Naive thymus-derived CD4-positive, alpha-beta T cell (primary cell): Measurements from ENCODE around the gene TENM4. TPM values are rescaled to one million over a fixed set of nuclear protein-coding genes. Genes with fewer than 3 reads are reported as not detected.

Experiments used
- ATAC-seq: fragments of 150-1000 bp; cut with Tn5 transposase; 2 replicates; pipeline ENCODE4 v1.10.0; 2021; ENCODE audit warnings: mild to moderate bottlenecking, moderate library complexity
- CTCF ChIA-PET: fragments of 350-600 bp; sonication (Branson Sonifier 250); formaldehyde crosslinking; loops from one replicate; lab custom pipeline; 2021; ENCODE audit warnings: antibody characterized with exemption; lab: Charles Lee
- POLR2A ChIA-PET: fragments of 350-600 bp; sonication (Branson Sonifier 250); formaldehyde crosslinking; loops from one replicate; lab custom pipeline; 2021; ENCODE audit warnings: antibody characterized with exemption, inconsistent platforms; lab: Charles Lee
- DNase-seq, 9 donors: peaks; one replicate each; pipeline versions ENCODE4 v3.0.0 to v3.0.0-alpha.2; 2020 to 2022; ENCODE audit warnings: mixed read lengths in 1 of 9
- H3K27ac ChIP-seq: one replicate; pipeline ENCODE4 v1.7.0; 2013; ENCODE audit warnings: mild to moderate bottlenecking, low read depth, low read length, moderate library complexity
- H3K27me3 ChIP-seq, 2 donors: one replicate each; pipeline ENCODE4 v1.7.0; 2013; ENCODE audit warnings: low read length in 2 of 2, mild to moderate bottlenecking in 2 of 2, moderate library complexity in 2 of 2; ENCODE audit not compliant: control insufficient read depth in 2 of 2, insufficient read depth in 2 of 2
- H3K36me3 ChIP-seq, 3 experiments: 1 replicate in 2 of 3; 2 replicates in 1 of 3; pipeline ENCODE4 v1.7.0; 2013; ENCODE audit warnings: low read length in 3 of 3, mild to moderate bottlenecking in 3 of 3, moderate library complexity in 1 of 3; ENCODE audit not compliant: insufficient read depth in 3 of 3, control insufficient read depth in 2 of 3
- H3K4me1 ChIP-seq, 2 donors: one replicate each; pipeline ENCODE4 v1.7.0; 2013; ENCODE audit warnings: low read length in 2 of 2, mild to moderate bottlenecking in 2 of 2, moderate library complexity in 1 of 2; ENCODE audit not compliant: control insufficient read depth in 2 of 2, insufficient read depth in 2 of 2
- H3K4me3 ChIP-seq: 2 replicates; pipeline ENCODE4 v1.7.0; 2013; ENCODE audit warnings: mild to moderate bottlenecking, low read length
- H3K9me3 ChIP-seq, 3 experiments: 1 replicate in 2 of 3; 2 replicates in 1 of 3; pipeline ENCODE4 v1.7.0; 2013; ENCODE audit warnings: low read length in 3 of 3; ENCODE audit not compliant: control insufficient read depth in 2 of 3
- H3K27ac Mint-ChIP-seq, 9 donors: one replicate each; pipeline ENCODE4 v1.8.0; 2020 to 2022; ENCODE audit warnings: mixed read lengths in 9 of 9, mild to moderate bottlenecking in 8 of 9, moderate library complexity in 5 of 9, inconsistent platforms in 2 of 9
- H3K27me3 Mint-ChIP-seq, 5 donors: one replicate each; pipeline ENCODE4 v1.8.0; 2021 to 2022; ENCODE audit warnings: mixed read lengths in 5 of 5, mild to moderate bottlenecking in 1 of 5
- H3K36me3 Mint-ChIP-seq, 5 donors: one replicate each; pipeline ENCODE4 v1.8.0; 2020 to 2022; ENCODE audit warnings: mixed read lengths in 5 of 5, mild to moderate bottlenecking in 3 of 5, inconsistent platforms in 1 of 5
- H3K4me1 Mint-ChIP-seq, 7 donors: one replicate each; pipeline ENCODE4 v1.8.0; 2020 to 2022; ENCODE audit warnings: mixed read lengths in 7 of 7, mild to moderate bottlenecking in 3 of 7, inconsistent platforms in 1 of 7
- H3K4me3 Mint-ChIP-seq, 10 donors: one replicate each; pipeline ENCODE4 v1.8.0; 2020 to 2022; ENCODE audit warnings: mild to moderate bottlenecking in 10 of 10, mixed read lengths in 10 of 10, moderate library complexity in 6 of 10, inconsistent platforms in 2 of 10
- H3K9me3 Mint-ChIP-seq, 11 donors: one replicate each; pipeline ENCODE4 v1.8.0; 2020 to 2022; ENCODE audit warnings: mixed read lengths in 11 of 11, mild to moderate bottlenecking in 4 of 11, inconsistent platforms in 1 of 11, moderate library complexity in 1 of 11
- intact Hi-C, 2 donors: fragments of 100-400 bp; cut with micrococcal nuclease; formaldehyde crosslinking; loops; one replicate each; pipeline ENCODE4 v1.15.1; 2023
- polyA plus RNA-seq, 2 donors: library from polyadenylated mRNA; unstranded; fragments of 300-500 nt; fragmentation: Illumina TruSeq; gene quantifications; one replicate each; pipeline ENCODE4 v1.2.3, GENCODE V29; 2021
- total RNA-seq, 6 experiments: library from RNA in 5 of 6; stranded (reverse) in 5 of 6; gene quantifications; 1 replicate in 5 of 6; 2 replicates in 1 of 6; pipeline ENCODE4 v1.2.3 and lab custom pipeline; 2021 to 2026

Gene TENM4
- total and polyA plus RNA-seq, 7 experiments from 2014 or later: 0.32 to 0.47 TPM; not detected in 5

DNA sequence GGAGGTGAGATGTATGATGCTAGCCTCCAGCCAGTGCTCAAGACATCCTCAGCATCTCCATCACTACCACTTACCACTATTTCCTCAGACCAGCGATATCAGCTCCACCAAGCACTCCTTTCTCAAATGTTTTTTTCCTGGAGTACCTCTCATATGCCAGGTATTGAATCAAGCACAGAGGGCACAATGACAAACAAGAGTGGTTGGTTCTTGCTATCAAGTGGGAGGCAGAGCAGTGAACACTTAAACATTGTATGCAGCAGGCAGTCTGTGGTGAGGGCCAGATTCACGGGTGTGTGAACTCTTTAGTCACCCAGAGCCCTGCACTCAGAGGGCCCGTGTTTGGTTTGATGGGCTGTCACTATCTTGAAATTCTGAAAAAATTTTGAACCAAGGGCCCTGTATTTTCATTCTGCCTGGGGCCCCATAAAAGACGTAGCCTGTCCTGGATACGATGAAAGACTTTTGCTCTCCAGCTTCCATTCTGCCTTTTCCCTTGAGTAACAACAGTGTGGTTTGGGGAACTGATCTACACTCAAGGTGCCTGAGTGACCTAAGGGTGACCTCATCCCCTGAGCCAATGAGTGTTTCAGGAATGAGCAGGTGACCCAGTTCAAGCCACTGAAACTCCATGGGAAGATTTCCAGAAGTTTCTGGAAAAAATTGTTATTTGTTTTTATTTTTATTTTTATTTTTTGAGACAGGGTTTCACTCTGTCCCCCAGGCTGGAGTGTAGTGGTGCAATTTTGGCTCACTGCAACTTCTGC, 517.8 kb downstream of the TENM4 start:
- Histone ChIP-seq H3K4me3 (no peak overlapping the region), H3K27me3 (no peaks in the 10 kb centered on the region), H3K4me1 (no peaks in the 10 kb centered on the region), H3K27ac (no peak overlapping the region), H3K9me3 (no peaks in the 10 kb centered on the region), H3K36me3 (no peaks in the 10 kb centered on the region)
- CTCF ChIA-PET: no interaction called here
- Mint-ChIP-seq H3K27ac (no peak overlapping the region), H3K9me3 (no peaks in the 10 kb centered on the region), H3K27me3 (peaks cover 4 to 27% (median 10%) of the 10 kb centered on the region in 5 donors), H3K4me3 (no peak overlapping the region), H3K4me1 (no peaks in the 10 kb centered on the region), H3K36me3 (no peaks in the 10 kb centered on the region)
- DNase-seq (no peak), ATAC-seq (peak; percentile 34)
- intact Hi-C loops: no loop called here
- POLR2A ChIA-PET: no interaction called here

DNA sequence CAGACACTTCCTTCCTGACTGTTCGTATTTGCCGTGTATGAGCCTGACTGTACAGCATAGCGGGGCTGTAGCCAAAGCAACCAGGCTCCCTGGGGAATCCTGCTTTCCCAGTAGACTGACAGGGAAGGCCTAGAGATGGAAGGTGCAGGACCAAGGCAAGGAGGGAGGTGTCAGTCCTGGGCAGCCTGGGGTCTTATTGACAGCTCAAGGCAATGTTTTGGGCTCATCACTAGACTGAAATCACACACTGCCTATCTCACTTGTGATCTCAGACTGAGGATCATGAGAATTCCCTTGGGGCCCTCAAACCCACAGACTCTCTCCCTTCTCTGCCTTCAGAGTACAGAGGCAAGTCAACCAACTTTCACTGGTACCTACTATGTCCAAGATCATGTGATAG, 519.3 kb downstream of the TENM4 start:
- Histone ChIP-seq H3K4me3 (no peak overlapping the region), H3K9me3 (no peaks in the 10 kb centered on the region), H3K27ac (no peak overlapping the region), H3K4me1 (no peaks in the 10 kb centered on the region), H3K36me3 (no peaks in the 10 kb centered on the region), H3K27me3 (no peaks in the 10 kb centered on the region)
- DNase-seq (no peak), ATAC-seq (no peak)
- Mint-ChIP-seq H3K4me1 (no peaks in the 10 kb centered on the region), H3K27me3 (peaks cover 0 to 27% (median 9%) of the 10 kb centered on the region in 5 donors), H3K4me3 (no peak overlapping the region), H3K9me3 (no peaks in the 10 kb centered on the region), H3K27ac (no peak overlapping the region), H3K36me3 (no peaks in the 10 kb centered on the region)
- ChIA-PET CTCF (no interaction called here), POLR2A (no interaction called here)
- intact Hi-C loops: no loop called here

DNA sequence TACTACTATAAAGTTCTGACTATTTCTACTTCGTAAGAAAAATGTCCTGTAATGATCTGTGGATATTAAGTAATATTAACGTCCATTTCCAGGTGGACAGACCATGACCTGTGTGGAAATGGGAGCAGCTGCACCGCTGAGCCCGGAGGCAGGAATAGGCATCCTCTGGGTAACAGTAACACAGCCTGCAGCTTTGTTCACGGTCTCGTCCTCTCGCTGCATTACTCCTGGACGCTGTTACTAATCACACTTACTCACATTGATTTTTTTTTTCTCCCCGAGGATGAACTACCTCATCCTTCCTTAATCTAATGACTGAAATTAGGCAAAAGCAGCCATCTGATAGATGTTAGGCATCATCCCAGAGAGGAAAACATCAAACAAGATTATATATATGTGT, 520.5 kb downstream of the TENM4 start:
- Histone ChIP-seq H3K27ac (no peak overlapping the region), H3K4me1 (no peaks in the 10 kb centered on the region), H3K4me3 (no peak overlapping the region), H3K9me3 (no peaks in the 10 kb centered on the region), H3K36me3 (no peaks in the 10 kb centered on the region), H3K27me3 (no peaks in the 10 kb centered on the region)
- H3K4me1 Mint-ChIP-seq: no peaks in the 10 kb centered on the region
- no peak for DNase-seq
- peaks cover 0 to 21% (median 7%) of the 10 kb centered on the region in 5 donors for H3K27me3 Mint-ChIP-seq
- no peaks in the 10 kb centered on the region for H3K9me3 Mint-ChIP-seq
- ChIA-PET POLR2A (no interaction called here), CTCF (no interaction called here)
- intact Hi-C loops: no loop called here
- no peaks in the 10 kb centered on the region for H3K36me3 Mint-ChIP-seq
- no peak overlapping the region for H3K27ac Mint-ChIP-seq
- H3K4me3 Mint-ChIP-seq: no peak overlapping the region
- ATAC-seq: no peak

DNA sequence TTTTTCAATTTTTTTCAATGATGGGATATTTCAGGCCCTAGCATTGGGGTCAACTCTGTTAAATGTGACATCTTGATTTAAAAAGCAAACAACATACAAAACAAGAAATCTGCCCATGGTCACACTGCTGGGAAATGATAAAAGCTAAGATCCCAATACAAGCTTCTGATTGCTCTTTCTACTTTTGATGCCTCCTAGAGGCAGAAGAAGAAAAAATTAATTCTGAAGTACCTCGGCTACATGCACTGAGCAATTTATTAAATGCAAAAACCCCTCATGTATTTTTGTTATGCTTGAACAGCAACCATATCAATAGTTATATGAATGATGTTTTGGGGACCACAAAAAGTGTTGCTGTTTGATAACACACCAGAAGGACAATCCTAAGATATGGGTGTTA, 524.1 kb downstream of the TENM4 start:
- intact Hi-C loops: loop anchor here in 1 of 2 donors (10.0 kb wide), 1 partner anchor 272 kb away; no protein-coding TSS in a partner anchor
- no peaks in the 10 kb centered on the region for H3K9me3 Mint-ChIP-seq
- H3K4me1 Mint-ChIP-seq: no peaks in the 10 kb centered on the region
- no peaks in the 10 kb centered on the region for H3K4me1 ChIP-seq
- no peaks in the 10 kb centered on the region for H3K27me3 ChIP-seq
- no peak overlapping the region for H3K4me3 Mint-ChIP-seq
- H3K4me3 ChIP-seq: no peak overlapping the region
- peaks cover 0 to 17% (median 2%) of the 10 kb centered on the region in 5 donors for H3K27me3 Mint-ChIP-seq
- no peaks in the 10 kb centered on the region for H3K36me3 Mint-ChIP-seq
- no peak overlapping the region for H3K27ac Mint-ChIP-seq
- no peaks in the 10 kb centered on the region for H3K9me3 ChIP-seq
- CTCF ChIA-PET: no interaction called here
- ATAC-seq (no peak), DNase-seq (no peak)
- H3K36me3 ChIP-seq: no peaks in the 10 kb centered on the region
- POLR2A ChIA-PET: no interaction called here
- H3K27ac ChIP-seq: no peak overlapping the region

DNA sequence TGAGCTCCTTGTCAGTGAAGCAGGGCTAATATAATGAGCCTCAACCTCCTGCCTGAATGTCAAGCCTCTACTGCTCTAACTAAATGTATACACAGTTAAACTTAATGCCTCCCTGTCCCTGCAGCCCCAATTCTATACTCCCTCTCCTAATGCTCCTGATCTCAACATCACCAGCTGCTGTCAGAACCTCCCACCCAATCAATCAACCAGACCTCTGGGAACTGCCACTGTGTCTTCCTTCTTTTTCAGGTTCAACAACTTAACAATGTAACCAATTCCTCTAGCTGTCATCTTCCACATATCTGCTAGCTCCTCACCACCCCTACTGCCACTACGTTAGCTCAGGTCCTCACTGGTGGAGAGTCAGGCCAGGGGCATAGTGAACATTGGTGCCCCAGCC, 526.3 kb downstream of the TENM4 start:
- Histone ChIP-seq H3K4me1 (no peaks in the 10 kb centered on the region), H3K27ac (no peak overlapping the region), H3K27me3 (no peaks in the 10 kb centered on the region), H3K36me3 (no peaks in the 10 kb centered on the region), H3K9me3 (no peaks in the 10 kb centered on the region), H3K4me3 (no peak overlapping the region)
- POLR2A ChIA-PET: no interaction called here
- CTCF ChIA-PET: no interaction called here
- DNase-seq (no peak), ATAC-seq (no peak)
- H3K4me3 Mint-ChIP-seq: no peak overlapping the region
- H3K27me3 Mint-ChIP-seq: peaks cover 0 to 6% (median 0%) of the 10 kb centered on the region in 5 donors
- H3K4me1 Mint-ChIP-seq: no peaks in the 10 kb centered on the region
- intact Hi-C loops: loop anchor here in 1 of 2 donors (10.0 kb wide), 1 partner anchor 270 kb away; no protein-coding TSS in a partner anchor
- H3K27ac Mint-ChIP-seq: no peak overlapping the region
- no peaks in the 10 kb centered on the region for H3K36me3 Mint-ChIP-seq
- no peaks in the 10 kb centered on the region for H3K9me3 Mint-ChIP-seq

DNA sequence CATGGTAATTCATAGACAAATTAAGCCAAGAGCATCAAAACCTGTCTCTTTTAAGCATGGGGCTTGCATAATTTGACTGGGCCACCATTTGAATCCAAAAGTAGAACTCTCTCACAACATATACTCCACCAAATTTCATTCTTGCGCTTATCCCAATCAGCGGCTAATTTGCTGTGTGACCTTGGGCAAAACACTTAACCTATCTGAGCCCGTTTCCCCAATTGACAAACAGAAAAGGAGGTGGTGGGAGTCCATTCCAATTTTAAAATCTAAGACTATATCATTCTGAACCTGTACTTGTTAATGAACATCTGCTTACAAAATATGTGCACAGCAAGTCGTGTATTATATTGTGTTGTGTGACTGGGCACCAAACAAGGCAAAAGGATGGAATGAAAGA, 528.1 kb downstream of the TENM4 start:
- no peaks in the 10 kb centered on the region for H3K9me3 Mint-ChIP-seq
- no peaks in the 10 kb centered on the region for H3K9me3 ChIP-seq
- no peak overlapping the region for H3K4me3 ChIP-seq
- H3K36me3 Mint-ChIP-seq: no peaks in the 10 kb centered on the region
- peaks cover 0 to 6% (median 0%) of the 10 kb centered on the region in 5 donors for H3K27me3 Mint-ChIP-seq
- intact Hi-C loops: loop anchor here in 1 of 2 donors (10.0 kb wide), 1 partner anchor 268 kb away; no protein-coding TSS in a partner anchor
- no peaks in the 10 kb centered on the region for H3K4me1 ChIP-seq
- no peaks in the 10 kb centered on the region for H3K27me3 ChIP-seq
- no peak overlapping the region for H3K27ac Mint-ChIP-seq
- no peaks in the 10 kb centered on the region for H3K4me1 Mint-ChIP-seq
- H3K27ac ChIP-seq: no peak overlapping the region
- POLR2A ChIA-PET: no interaction called here
- ATAC-seq: no peak
- H3K36me3 ChIP-seq: no peaks in the 10 kb centered on the region
- no peak for DNase-seq
- H3K4me3 Mint-ChIP-seq: no peak overlapping the region
- CTCF ChIA-PET: no interaction called here

DNA sequence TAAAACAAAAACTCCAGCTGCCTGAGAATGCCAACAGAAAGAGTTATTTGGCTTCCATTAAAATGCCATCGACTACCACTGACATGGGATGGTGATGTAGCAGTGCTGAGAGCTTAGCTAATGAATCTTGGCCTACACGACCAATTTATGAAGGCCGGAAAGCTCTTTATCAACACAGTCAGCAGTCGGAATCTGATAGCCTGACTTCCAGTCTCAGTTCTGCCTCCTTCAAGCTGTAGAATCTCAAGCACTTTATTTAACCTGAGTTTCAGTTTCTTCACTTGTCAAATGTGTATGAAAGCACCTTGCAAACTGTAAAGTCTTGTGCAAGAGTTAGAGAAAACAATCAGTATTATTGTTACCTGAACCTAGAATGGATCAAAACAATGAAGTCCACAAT, 530.5 kb downstream of the TENM4 start:
- intact Hi-C loops: loop anchor here in 1 of 2 donors (10.0 kb wide), 1 partner anchor 266 kb away; no protein-coding TSS in a partner anchor
- POLR2A ChIA-PET: no interaction called here
- Mint-ChIP-seq H3K27ac (no peak overlapping the region), H3K27me3 (peaks cover 0 to 6% (median 0%) of the 10 kb centered on the region in 5 donors), H3K4me1 (no peaks in the 10 kb centered on the region), H3K4me3 (no peak overlapping the region), H3K36me3 (no peaks in the 10 kb centered on the region), H3K9me3 (no peaks in the 10 kb centered on the region)
- ATAC-seq: no peak
- Histone ChIP-seq H3K4me1 (no peaks in the 10 kb centered on the region), H3K4me3 (no peak overlapping the region), H3K9me3 (no peaks in the 10 kb centered on the region), H3K27ac (no peak overlapping the region), H3K36me3 (no peaks in the 10 kb centered on the region), H3K27me3 (no peaks in the 10 kb centered on the region)
- CTCF ChIA-PET: no interaction called here
- no peak for DNase-seq
